ENCODE results near the gene MGLL.

- TF ChIP-seq MLX (CRISPR knock-in tag; IDR thresholded peaks at IDR 0.05), result no peak
- TF ChIP-seq GABPB1 (CRISPR knock-in tag; IDR thresholded peaks at IDR 0.05), result no peak
- TF ChIP-seq MAX (CRISPR knock-in tag; IDR thresholded peaks at IDR 0.05), result no peak
- TF ChIP-seq SMAD3 (CRISPR knock-in tag; IDR thresholded peaks at IDR 0.05; ENCODE audit: borderline replicate concordance), result no peak
- TF ChIP-seq E2F1 (CRISPR knock-in tag; IDR thresholded peaks at IDR 0.05), result no peak
- no peak for TF ChIP-seq TP53 (CRISPR knock-in tag; IDR thresholded peaks at IDR 0.05)
- TF ChIP-seq CTCF (IDR thresholded peaks at IDR 0.05), result no peak
- no peak for TF ChIP-seq FOXJ3 (CRISPR knock-in tag; IDR thresholded peaks at IDR 0.05; ENCODE audit: borderline replicate concordance)
- TF ChIP-seq USF2 (CRISPR knock-in tag; IDR thresholded peaks at IDR 0.05), result no peak
Observed at GRCh38 chr3:127722091-127722784, 100.1 kb downstream of the MGLL start.
